ENCODE results near the gene KDM1B. TPM values are rescaled to one million over a fixed set of nuclear protein-coding genes. Genes with fewer than 3 reads are reported as not detected.

Gene KDM1B
- total and polyA plus RNA-seq, 2 donors from 2014 or later = 3.9 to 20.5 TPM

DNA sequence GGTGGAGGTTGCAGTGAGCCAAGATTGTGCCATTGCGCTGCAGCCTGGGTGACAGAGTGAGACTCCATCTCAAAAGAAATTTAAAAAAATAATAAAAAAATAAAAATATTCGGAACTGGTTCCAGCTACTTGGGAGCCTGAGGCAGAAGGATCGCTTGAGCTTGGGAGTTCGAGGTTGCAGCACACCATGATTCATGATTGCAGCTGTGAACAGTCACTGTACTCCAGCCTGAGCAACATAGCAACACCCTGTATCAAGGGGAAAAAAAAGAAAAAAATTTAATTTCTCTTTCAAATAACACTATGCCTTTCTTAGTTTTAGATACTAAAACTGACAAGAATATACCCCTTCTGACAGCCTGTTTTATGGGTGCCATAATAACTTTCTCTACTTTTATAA, 10.5 kb downstream of the KDM1B start:
- no peaks in the 10 kb centered on the region for H3K27me3 ChIP-seq (ENCODE audit: control insufficient read depth, insufficient read depth, low read length)
- peaks cover 6 to 16% (median 8%) of the 10 kb centered on the region in 3 donors for H3K36me3 ChIP-seq (ENCODE audit: control insufficient read depth in 2 of 3, insufficient read depth in 3 of 3, low read length in 3 of 3)
- H3K4me1 ChIP-seq (ENCODE audit: control insufficient read depth in 2 of 3, insufficient read depth in 2 of 3, low read depth in 1 of 3, low read length in 3 of 3) = no peaks in the 10 kb centered on the region
- peaks cover 0 to 2% (median 0%) of the 10 kb centered on the region in 3 donors for H3K9me3 ChIP-seq (ENCODE audit: control insufficient read depth in 2 of 3, insufficient read depth in 1 of 3, low read length in 3 of 3)
- DNase-seq (no peak), FAIRE-seq (no peak)
- intact Hi-C loops (cut with DNase I) = no loop called here
- no peak overlapping the region for H3K9ac ChIP-seq (ENCODE audit: low read length in 3 of 3)
- TF ChIP-seq, protein P1, sequence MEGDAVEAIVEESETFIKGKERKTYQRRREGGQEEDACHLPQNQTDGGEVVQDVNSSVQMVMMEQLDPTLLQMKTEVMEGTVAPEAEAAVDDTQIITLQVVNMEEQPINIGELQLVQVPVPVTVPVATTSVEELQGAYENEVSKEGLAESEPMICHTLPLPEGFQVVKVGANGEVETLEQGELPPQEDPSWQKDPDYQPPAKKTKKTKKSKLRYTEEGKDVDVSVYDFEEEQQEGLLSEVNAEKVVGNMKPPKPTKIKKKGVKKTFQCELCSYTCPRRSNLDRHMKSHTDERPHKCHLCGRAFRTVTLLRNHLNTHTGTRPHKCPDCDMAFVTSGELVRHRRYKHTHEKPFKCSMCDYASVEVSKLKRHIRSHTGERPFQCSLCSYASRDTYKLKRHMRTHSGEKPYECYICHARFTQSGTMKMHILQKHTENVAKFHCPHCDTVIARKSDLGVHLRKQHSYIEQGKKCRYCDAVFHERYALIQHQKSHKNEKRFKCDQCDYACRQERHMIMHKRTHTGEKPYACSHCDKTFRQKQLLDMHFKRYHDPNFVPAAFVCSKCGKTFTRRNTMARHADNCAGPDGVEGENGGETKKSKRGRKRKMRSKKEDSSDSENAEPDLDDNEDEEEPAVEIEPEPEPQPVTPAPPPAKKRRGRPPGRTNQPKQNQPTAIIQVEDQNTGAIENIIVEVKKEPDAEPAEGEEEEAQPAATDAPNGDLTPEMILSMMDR (IDR thresholded peaks at IDR 0.05; ENCODE audit: borderline replicate concordance, extremely low read depth, insufficient read depth) = no peak
- H3K4me3 ChIP-seq (ENCODE audit: low read length in 3 of 3) = no peak overlapping the region
- no peak overlapping the region for H3K27ac ChIP-seq (ENCODE audit: low read depth in 2 of 2, low read length in 2 of 2)

DNA sequence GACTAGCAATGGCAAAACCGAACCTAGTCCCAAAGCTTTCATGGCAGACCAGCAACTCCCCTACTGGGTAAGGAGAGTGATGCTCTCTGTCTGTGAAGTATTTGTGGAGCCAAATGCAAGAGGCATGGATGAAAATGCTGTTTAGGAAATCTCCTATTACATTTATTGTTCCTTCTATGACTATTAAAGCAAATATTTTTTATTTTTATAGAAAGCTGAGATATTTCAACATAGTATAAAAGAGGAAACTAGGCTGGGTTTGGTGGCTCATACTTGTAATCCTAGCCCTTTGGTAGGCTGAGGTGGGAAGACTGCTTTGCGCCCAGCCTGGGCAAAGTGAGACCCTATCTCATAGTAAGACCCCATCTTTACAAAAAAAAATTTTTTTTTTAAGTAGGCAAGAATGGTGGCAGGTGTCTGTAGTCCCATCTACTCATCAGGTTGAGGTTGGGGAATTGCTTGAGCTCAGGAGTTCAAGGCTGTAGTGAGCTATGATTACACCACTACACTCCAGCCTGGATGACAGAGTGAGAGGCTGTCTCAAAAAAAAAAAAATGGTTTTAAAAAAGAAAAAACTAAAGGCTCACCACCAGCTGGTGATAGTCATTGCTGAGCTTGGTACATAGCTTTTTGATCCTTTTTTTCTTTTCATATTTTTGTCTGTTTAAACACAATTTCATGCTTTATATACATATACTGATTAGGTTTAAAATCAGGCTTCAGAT, 11.3 kb downstream of the KDM1B start:
- Histone ChIP-seq H3K9ac (ENCODE audit: low read length in 3 of 3) (no peak overlapping the region), H3K9me3 (ENCODE audit: control insufficient read depth in 2 of 3, insufficient read depth in 1 of 3, low read length in 3 of 3) (peaks cover 0 to 2% (median 0%) of the 10 kb centered on the region in 3 donors), H3K4me1 (ENCODE audit: control insufficient read depth in 2 of 3, insufficient read depth in 2 of 3, low read depth in 1 of 3, low read length in 3 of 3) (no peaks in the 10 kb centered on the region), H3K27ac (ENCODE audit: low read depth in 2 of 2, low read length in 2 of 2) (no peak overlapping the region), H3K27me3 (ENCODE audit: control insufficient read depth, insufficient read depth, low read length) (no peaks in the 10 kb centered on the region), H3K36me3 (ENCODE audit: control insufficient read depth in 2 of 3, insufficient read depth in 3 of 3, low read length in 3 of 3) (peaks cover 1 to 11% (median 3%) of the 10 kb centered on the region in 3 donors), H3K4me3 (ENCODE audit: low read length in 3 of 3) (no peak overlapping the region)
- DNase-seq (no peak), FAIRE-seq (no peak)
- TF ChIP-seq, protein P1 (IDR thresholded peaks at IDR 0.05; ENCODE audit: borderline replicate concordance, extremely low read depth, insufficient read depth) = no peak
- intact Hi-C loops (cut with DNase I) = no loop called here

DNA sequence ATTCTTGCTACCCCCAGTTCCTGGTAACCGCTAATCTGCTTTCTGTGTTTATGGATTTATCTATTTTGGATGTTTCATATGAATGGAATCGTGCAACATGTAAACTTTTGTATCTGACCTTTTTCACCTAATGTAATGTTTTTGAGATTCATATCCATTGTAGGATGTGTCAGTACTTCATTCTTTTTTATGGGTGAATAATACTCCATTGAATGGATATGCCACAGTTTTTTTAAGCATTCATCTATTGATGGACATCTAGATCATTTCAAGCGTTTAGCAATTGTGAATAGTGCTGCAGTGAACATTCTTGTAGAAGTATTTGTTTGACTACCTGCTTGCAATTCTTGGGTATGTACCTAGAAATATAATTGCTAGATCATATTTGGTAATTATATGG, 13.0 kb downstream of the KDM1B start:
- TF ChIP-seq, protein P1 (IDR thresholded peaks at IDR 0.05; ENCODE audit: borderline replicate concordance, extremely low read depth, insufficient read depth) = no peak
- no peak for FAIRE-seq
- Histone ChIP-seq H3K27ac (ENCODE audit: low read depth in 2 of 2, low read length in 2 of 2) (no peak overlapping the region), H3K27me3 (ENCODE audit: control insufficient read depth, insufficient read depth, low read length) (no peaks in the 10 kb centered on the region), H3K9ac (ENCODE audit: low read length in 3 of 3) (no peak overlapping the region), H3K4me1 (ENCODE audit: control insufficient read depth in 2 of 3, insufficient read depth in 2 of 3, low read depth in 1 of 3, low read length in 3 of 3) (no peaks in the 10 kb centered on the region), H3K9me3 (ENCODE audit: control insufficient read depth in 2 of 3, insufficient read depth in 1 of 3, low read length in 3 of 3) (peaks cover 0 to 2% (median 0%) of the 10 kb centered on the region in 3 donors), H3K36me3 (ENCODE audit: control insufficient read depth in 2 of 3, insufficient read depth in 3 of 3, low read length in 3 of 3) (peaks cover 0 to 8% (median 3%) of the 10 kb centered on the region in 3 donors), H3K4me3 (ENCODE audit: low read length in 3 of 3) (no peak overlapping the region)
- intact Hi-C loops (cut with DNase I) = no loop called here
- no peak for DNase-seq

Measured in kidney (tissue), 14 donors.